ENCODE measurements around the gene ARRB2.
A peak's percentile ranks its signal among the peaks of the same experiment; 100 is the strongest.
"Not testable (repeated sequence)": the region's sequence is repeated elsewhere in the genome, so short reads cannot be mapped to it uniquely, and the experiment has no call there.

The ARRB2 gene

DNA sequence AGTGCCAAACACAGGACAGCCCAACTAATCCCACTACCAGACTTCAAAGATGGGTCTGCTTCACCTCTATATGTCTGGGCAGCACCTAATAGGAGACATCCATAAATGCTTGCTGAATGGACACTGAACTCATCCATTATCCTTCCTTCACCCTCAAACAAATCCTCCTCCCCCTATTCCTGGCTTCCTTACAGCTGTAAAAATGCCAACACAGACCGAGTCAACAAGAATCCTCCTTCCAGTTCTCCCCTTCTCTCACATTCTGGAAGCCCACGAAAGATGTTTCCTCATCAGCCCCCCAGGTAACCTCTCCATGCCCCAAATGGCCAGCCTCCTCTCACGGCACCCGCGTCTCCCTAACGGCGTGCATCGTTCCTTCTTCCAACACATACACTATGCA, 18.7 kb upstream of the ARRB2 start:
- peaks cover 33 to 97% (median 91%) of the 10 kb centered on the region in 11 experiments for H3K36me3 ChIP-seq
- no peak overlapping the region for H3K4me2 ChIP-seq
- H3K4me3 ChIP-seq = no peak overlapping the region
- H4K20me1 ChIP-seq = peaks cover 0 to 100% (median 73%) of the 10 kb centered on the region in 11 experiments; a peak in 20 of 22 replicates
- no peak for TF ChIP-seq Cebpa-rat (IDR thresholded peaks at IDR 0.05)
- H3K27me3 ChIP-seq = no peaks in the 10 kb centered on the region
- H3K4me1 ChIP-seq = peaks cover 0 to 19% (median 3%) of the 10 kb centered on the region in 10 experiments; a peak in 10 of 20 replicates
- H3K27ac ChIP-seq = no peak overlapping the region
- H3K9ac ChIP-seq = no peak overlapping the region
- H3K9me3 ChIP-seq (replicated peaks in 1 of 11) = no peaks in the 10 kb centered on the region

DNA sequence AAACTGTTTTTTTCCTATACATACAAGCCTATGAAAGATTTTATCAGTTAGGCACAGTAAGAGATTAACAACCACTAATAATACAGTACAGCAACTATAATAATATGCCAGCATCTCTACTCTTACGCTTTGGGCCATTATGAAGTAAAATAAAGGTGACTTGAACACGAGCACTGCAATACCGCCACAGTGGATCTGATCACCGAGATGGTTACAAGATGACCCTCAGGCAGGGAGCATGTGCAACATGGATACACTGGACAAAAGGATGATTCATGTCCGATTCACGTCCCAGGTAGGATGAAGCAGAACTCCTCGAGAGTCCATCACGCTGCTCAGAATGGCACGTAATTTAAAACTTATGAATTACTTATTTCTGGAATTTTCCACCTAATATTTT, 17.0 kb upstream of the ARRB2 start:
- H3K4me2 ChIP-seq = no peak overlapping the region
- no peaks in the 10 kb centered on the region for H3K9me3 ChIP-seq (replicated peaks in 1 of 11)
- peaks cover 27 to 97% (median 92%) of the 10 kb centered on the region in 11 experiments for H3K36me3 ChIP-seq
- TF ChIP-seq Cebpa-rat (IDR thresholded peaks at IDR 0.05) = no peak
- no peak overlapping the region for H3K9ac ChIP-seq
- H3K27ac ChIP-seq = no peak overlapping the region
- H4K20me1 ChIP-seq = peaks cover 0 to 100% (median 79%) of the 10 kb centered on the region in 11 experiments; a peak in 20 of 22 replicates
- H3K27me3 ChIP-seq = no peaks in the 10 kb centered on the region
- H3K4me1 ChIP-seq = peaks cover 0 to 14% (median 4%) of the 10 kb centered on the region in 10 experiments; a peak in 10 of 20 replicates
- H3K4me3 ChIP-seq = no peak overlapping the region

DNA sequence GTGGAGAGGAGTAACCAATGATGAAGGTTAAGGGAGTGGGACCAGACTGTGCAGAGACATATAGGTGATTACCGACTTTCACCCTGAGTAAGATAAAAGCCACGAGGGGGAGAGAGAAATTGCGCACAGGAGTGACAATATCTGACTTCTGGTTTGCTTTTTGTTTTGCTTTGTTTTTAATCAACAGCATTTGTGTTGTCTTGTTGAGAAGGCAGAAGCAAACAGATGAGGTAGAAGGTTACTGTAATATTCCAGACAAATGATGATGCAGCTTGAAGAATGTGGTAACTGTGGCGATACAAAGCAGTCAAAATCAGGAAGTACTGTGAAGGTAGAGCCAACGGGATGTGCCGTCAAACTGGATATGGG, 14.0 kb upstream of the ARRB2 start:
- peak overlapping the region in 2 of 11 experiments; percentile 16 to 17; a peak in 2 of 22 replicates for H3K27ac ChIP-seq
- H3K9ac ChIP-seq = no peak overlapping the region
- TF ChIP-seq Cebpa-rat (IDR thresholded peaks at IDR 0.05) = no peak
- peak overlapping the region in 5 of 11 experiments; percentile 4 to 46 (median 10); a peak in 3 of 22 replicates for H3K4me2 ChIP-seq
- peaks cover under 1 to 88% (median 78%) of the 10 kb centered on the region in 11 experiments; a peak in 21 of 22 replicates for H3K36me3 ChIP-seq
- H4K20me1 ChIP-seq = peaks cover 0 to 99% (median 80%) of the 10 kb centered on the region in 11 experiments; a peak in 19 of 22 replicates
- peaks cover 0 to 19% (median 5%) of the 10 kb centered on the region in 10 experiments; a peak in 13 of 20 replicates for H3K4me1 ChIP-seq
- no peaks in the 10 kb centered on the region for H3K9me3 ChIP-seq (replicated peaks in 1 of 11)
- no peaks in the 10 kb centered on the region for H3K27me3 ChIP-seq
- H3K4me3 ChIP-seq = no peak overlapping the region

DNA sequence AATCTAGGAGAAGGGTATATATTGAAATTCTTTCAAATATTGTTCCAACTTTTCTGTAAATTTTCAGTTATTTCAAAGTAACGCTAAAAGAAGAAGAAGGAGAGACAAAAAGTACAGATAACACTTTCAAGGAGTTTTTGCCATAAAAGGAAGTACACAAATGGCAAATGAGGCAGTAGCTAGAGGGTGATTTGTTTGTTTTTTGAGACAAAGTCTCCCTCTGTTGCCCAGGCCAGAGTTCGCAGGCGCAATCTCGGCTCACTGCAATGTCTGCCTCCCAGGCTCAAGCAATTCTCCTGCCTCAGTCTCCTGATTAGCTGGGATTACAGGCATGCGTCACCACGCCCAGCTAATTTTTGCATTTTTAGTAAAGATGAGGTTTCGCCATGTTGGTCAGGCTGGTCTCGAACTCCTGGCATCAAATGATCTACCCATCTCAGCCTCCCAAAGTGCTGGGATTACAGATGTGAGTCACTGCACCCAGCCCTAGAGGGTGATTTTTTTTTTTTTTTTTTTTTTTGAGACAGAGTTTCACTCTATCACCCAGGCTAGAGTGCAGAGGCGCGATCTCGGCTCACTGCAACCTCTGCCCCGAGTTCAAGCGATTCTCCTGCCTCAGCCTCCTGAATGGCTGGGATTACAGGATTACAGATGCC, 10.9 kb upstream of the ARRB2 start:
- not testable (repeated sequence) for H3K9me3 ChIP-seq (replicated peaks in 1 of 11); H3K4me3 ChIP-seq; H3K4me2 ChIP-seq; H3K27me3 ChIP-seq; H3K27ac ChIP-seq
- Histone ChIP-seq H3K36me3 (peaks cover 0 to 68% (median 52%) of the 10 kb centered on the region in 11 experiments; a peak in 21 of 22 replicates), H4K20me1 (peaks cover 0 to 87% (median 57%) of the 10 kb centered on the region in 11 experiments; a peak in 17 of 22 replicates), H3K4me1 (peaks cover 18 to 42% (median 27%) of the 10 kb centered on the region in 10 experiments), H3K9ac (0 out of 22 replicates have a peak overlapping the region, but pooled peaks of 2 of the 11 experiments have one; percentile 19 to 22)

DNA sequence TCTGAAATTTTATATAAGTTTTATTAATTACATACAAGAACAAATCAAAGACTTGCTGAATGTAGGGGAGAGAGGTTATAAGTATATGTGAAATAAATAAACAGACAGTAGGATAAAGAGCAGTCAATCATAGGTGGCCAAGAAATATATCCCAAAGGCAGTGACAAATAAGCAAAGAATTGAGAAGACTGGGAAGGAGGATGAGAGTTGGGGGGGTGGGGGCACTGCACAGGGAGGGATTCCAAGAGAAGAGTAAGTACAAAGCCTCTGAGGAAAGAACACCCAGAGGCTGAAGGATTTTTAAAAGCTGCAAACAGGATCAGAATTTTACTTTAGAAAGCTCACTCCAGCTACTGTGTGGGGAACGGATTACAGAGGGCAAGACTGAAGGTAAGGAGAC, 9.3 kb upstream of the ARRB2 start:
- Histone ChIP-seq H4K20me1 (peaks cover 0 to 72% (median 46%) of the 10 kb centered on the region in 11 experiments; a peak in 17 of 22 replicates), H3K27me3 (no peaks in the 10 kb centered on the region), H3K4me2 (0 out of 22 replicates have a peak overlapping the region, but pooled peaks of 2 of the 11 experiments have one; percentile 84), H3K4me3 (no peak overlapping the region), H3K27ac (no peak overlapping the region), H3K4me1 (peaks cover 27 to 54% (median 41%) of the 10 kb centered on the region in 10 experiments), H3K9ac (peak overlapping the region in 2 of 11 experiments; percentile 18 to 31; a peak in 2 of 22 replicates), H3K36me3 (peaks cover 0 to 52% (median 36%) of the 10 kb centered on the region in 11 experiments; a peak in 21 of 22 replicates), H3K9me3 (replicated peaks in 1 of 11) (no peaks in the 10 kb centered on the region)
- no peak for TF ChIP-seq Cebpa-rat (IDR thresholded peaks at IDR 0.05)

DNA sequence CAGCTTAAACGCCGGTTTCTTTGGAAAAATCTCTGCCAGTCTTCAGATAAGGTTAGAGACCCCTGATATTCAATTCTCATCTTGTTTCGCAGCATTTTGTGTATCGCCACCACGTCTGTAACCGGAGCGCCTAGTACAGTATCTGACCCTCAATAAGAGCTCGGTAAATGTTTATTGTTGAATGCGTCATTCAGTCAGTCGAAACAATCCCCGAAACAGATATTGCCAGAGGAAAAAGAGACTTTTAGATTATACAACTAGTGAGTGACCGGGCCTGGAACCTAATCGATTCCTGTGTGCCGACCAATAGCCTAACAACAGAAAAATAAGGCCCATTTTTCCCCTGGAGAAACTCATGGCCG, 7.1 kb upstream of the ARRB2 start:
- H3K27me3 ChIP-seq = no peaks in the 10 kb centered on the region
- peak overlapping the region; percentile 77 to 100 (median 90) for H3K4me3 ChIP-seq
- H3K36me3 ChIP-seq = peaks cover 0 to 30% (median 17%) of the 10 kb centered on the region in 11 experiments; a peak in 14 of 22 replicates
- peaks cover 27 to 54% (median 42%) of the 10 kb centered on the region in 10 experiments for H3K4me1 ChIP-seq
- peak overlapping the region; percentile 81 to 95 (median 90) for H3K9ac ChIP-seq
- no peak for TF ChIP-seq Cebpa-rat (IDR thresholded peaks at IDR 0.05)
- peak overlapping the region; percentile 64 to 92 (median 89); a peak in 21 of 22 replicates for H3K27ac ChIP-seq
- H3K4me2 ChIP-seq = peak overlapping the region; percentile 79 to 97 (median 92)
- peaks cover 0 to 50% (median 24%) of the 10 kb centered on the region in 11 experiments; a peak in 13 of 22 replicates for H4K20me1 ChIP-seq
- peaks cover 0 to 2% (median 0%) of the 10 kb centered on the region in 11 experiments; a peak in 4 of 22 replicates for H3K9me3 ChIP-seq (replicated peaks in 1 of 11)

DNA sequence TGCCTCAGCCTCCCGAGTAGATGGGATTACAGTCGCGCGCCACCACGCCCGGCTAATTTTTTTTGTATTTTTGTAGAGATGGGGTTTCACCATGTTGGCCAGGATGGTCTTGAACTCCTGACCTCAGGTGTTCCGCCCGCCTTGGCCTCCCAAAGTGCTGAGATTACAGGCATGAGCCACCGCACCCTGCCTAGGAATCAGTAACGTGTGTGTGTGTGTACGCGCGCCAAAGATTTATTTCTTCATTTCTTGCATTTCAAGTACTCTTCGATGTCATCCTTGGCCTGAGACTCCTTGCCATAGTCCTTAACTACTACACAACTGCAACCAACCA, 5.9 kb upstream of the ARRB2 start:
- H3K9ac ChIP-seq = peak overlapping the region; percentile 81 to 95 (median 90)
- peak overlapping the region; percentile 64 to 92 (median 89); a peak in 21 of 22 replicates for H3K27ac ChIP-seq
- H3K4me2 ChIP-seq = peak overlapping the region; percentile 73 to 97 (median 90)
- peaks cover 31 to 58% (median 47%) of the 10 kb centered on the region in 10 experiments for H3K4me1 ChIP-seq
- H3K27me3 ChIP-seq; H3K9me3 ChIP-seq (replicated peaks in 1 of 11): not testable (repeated sequence)
- H3K36me3 ChIP-seq = peaks cover 0 to 24% (median 14%) of the 10 kb centered on the region in 11 experiments; a peak in 9 of 22 replicates
- peaks cover 0 to 37% (median 12%) of the 10 kb centered on the region in 11 experiments; a peak in 12 of 22 replicates for H4K20me1 ChIP-seq
- H3K4me3 ChIP-seq = peak overlapping the region; percentile 77 to 100 (median 90)

DNA sequence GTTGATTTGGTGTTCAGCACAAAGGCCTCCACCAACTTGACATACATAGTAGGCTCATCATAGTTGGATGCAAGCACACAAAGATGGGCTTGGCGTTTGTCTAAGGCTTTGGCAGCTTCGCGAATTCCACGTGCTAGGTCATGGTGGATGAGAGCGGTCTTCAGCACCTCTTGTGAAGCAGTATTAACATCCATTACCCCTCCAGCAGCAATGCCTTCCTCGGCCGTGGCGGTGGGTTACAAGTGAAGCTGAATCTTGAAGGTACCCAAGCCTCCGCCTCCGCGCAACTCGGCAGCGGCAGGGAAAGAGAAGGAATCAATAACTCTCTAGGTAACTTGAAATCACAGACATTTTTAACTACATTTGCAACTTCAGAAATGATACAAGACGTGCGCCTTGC, 5.4 kb upstream of the ARRB2 start:
- no peak for TF ChIP-seq Cebpa-rat (IDR thresholded peaks at IDR 0.05)
- peak overlapping the region in 8 of 10 experiments; percentile 82 to 100 (median 90); a peak in 15 of 20 replicates for H3K4me3 ChIP-seq
- peak overlapping the region in 7 of 11 experiments; percentile 85 to 92 (median 90); a peak in 12 of 22 replicates for H3K27ac ChIP-seq
- H3K9ac ChIP-seq = peak overlapping the region in 8 of 11 experiments; percentile 83 to 95 (median 92); a peak in 11 of 22 replicates
- peaks cover 0 to 20% (median 12%) of the 10 kb centered on the region in 11 experiments; a peak in 9 of 22 replicates for H3K36me3 ChIP-seq
- peaks cover 34 to 58% (median 48%) of the 10 kb centered on the region in 10 experiments for H3K4me1 ChIP-seq
- H4K20me1 ChIP-seq = peaks cover 0 to 33% (median 7%) of the 10 kb centered on the region in 11 experiments; a peak in 10 of 22 replicates
- H3K9me3 ChIP-seq (replicated peaks in 1 of 11) = peaks cover 0 to 5% (median 0%) of the 10 kb centered on the region in 11 experiments; a peak in 4 of 22 replicates
- H3K4me2 ChIP-seq = peak overlapping the region; percentile 73 to 97 (median 90)
- no peaks in the 10 kb centered on the region for H3K27me3 ChIP-seq

DNA sequence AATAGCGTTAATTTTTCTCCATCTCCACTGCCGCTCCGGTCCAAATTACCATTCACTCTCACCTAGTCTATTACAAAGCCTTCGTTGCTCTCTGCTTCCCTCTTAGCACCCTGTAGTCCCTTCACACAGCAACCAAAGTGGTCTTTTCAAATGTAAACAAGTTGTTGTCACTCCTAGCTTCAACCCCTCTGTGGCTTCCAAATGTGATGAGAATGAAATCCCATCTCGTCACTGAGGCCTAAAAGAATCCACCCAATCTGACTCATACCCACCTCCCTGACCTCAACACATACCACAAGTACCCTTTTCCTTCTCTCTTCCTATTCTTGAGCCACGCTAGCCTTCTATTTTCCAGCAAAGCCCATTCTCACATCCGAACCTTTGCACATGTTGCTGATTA, 4.3 kb upstream of the ARRB2 start:
- Histone ChIP-seq H3K9ac (no peak overlapping the region), H3K4me3 (no peak overlapping the region), H4K20me1 (peaks cover 0 to 25% (median 0%) of the 10 kb centered on the region in 11 experiments; a peak in 6 of 22 replicates), H3K36me3 (peaks cover 0 to 11% (median 4%) of the 10 kb centered on the region in 11 experiments; a peak in 3 of 22 replicates), H3K27ac (no peak overlapping the region; a peak in 1 of 22 replicates), H3K27me3 (no peaks in the 10 kb centered on the region), H3K9me3 (replicated peaks in 1 of 11) (peaks cover 0 to 5% (median 0%) of the 10 kb centered on the region in 11 experiments; a peak in 4 of 22 replicates), H3K4me1 (peaks cover 36 to 58% (median 48%) of the 10 kb centered on the region in 10 experiments), H3K4me2 (peak overlapping the region in 6 of 11 experiments; percentile 23 to 96 (median 69); a peak in 10 of 22 replicates)
- no peak for TF ChIP-seq Cebpa-rat (IDR thresholded peaks at IDR 0.05)
